ENCODE data around the gene SCAF8.

DNA sequence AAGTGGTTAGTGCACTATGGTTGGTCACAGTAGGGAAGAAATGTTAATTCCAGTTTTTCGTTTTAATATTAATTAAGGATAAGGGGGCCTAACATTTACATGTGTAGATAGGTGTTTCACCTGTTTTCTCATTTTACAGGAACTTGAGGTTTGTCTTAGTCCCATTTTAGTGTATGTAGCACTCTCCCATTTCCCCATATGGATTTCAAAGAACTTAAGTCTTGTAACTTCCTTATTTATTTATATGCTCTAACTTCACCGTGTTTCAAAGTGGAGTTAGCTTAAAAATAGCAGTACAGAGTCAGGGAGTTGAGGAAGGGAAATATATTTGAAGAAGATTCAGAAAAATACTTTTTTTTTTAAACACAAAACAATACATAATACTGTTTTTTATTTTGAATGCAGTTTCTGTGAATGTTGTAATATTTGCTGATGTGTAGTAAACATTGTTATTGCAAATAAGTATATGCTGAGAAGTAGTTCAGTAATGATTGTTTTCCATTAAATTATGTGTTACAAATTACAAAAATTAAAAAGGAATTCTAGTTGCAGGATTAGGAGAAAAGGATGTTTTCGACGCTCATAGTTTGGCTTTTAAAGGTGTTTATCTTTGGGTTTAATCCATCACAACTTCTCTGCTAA lies 3.5 kb downstream of the SCAF8 start:
- TF ChIP-seq MXI1 (conservative IDR thresholded peaks at IDR 0.05; ENCODE audit: poor library complexity, severe bottlenecking): no peak
- TF ChIP-seq, protein P1, sequence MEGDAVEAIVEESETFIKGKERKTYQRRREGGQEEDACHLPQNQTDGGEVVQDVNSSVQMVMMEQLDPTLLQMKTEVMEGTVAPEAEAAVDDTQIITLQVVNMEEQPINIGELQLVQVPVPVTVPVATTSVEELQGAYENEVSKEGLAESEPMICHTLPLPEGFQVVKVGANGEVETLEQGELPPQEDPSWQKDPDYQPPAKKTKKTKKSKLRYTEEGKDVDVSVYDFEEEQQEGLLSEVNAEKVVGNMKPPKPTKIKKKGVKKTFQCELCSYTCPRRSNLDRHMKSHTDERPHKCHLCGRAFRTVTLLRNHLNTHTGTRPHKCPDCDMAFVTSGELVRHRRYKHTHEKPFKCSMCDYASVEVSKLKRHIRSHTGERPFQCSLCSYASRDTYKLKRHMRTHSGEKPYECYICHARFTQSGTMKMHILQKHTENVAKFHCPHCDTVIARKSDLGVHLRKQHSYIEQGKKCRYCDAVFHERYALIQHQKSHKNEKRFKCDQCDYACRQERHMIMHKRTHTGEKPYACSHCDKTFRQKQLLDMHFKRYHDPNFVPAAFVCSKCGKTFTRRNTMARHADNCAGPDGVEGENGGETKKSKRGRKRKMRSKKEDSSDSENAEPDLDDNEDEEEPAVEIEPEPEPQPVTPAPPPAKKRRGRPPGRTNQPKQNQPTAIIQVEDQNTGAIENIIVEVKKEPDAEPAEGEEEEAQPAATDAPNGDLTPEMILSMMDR (IDR thresholded peaks at IDR 0.05; ENCODE audit: poor library complexity, severe bottlenecking): no peak
- no peak for TF ChIP-seq EP300 (conservative IDR thresholded peaks at IDR 0.05; ENCODE audit: poor library complexity, severe bottlenecking)
- TF ChIP-seq, protein P2, sequence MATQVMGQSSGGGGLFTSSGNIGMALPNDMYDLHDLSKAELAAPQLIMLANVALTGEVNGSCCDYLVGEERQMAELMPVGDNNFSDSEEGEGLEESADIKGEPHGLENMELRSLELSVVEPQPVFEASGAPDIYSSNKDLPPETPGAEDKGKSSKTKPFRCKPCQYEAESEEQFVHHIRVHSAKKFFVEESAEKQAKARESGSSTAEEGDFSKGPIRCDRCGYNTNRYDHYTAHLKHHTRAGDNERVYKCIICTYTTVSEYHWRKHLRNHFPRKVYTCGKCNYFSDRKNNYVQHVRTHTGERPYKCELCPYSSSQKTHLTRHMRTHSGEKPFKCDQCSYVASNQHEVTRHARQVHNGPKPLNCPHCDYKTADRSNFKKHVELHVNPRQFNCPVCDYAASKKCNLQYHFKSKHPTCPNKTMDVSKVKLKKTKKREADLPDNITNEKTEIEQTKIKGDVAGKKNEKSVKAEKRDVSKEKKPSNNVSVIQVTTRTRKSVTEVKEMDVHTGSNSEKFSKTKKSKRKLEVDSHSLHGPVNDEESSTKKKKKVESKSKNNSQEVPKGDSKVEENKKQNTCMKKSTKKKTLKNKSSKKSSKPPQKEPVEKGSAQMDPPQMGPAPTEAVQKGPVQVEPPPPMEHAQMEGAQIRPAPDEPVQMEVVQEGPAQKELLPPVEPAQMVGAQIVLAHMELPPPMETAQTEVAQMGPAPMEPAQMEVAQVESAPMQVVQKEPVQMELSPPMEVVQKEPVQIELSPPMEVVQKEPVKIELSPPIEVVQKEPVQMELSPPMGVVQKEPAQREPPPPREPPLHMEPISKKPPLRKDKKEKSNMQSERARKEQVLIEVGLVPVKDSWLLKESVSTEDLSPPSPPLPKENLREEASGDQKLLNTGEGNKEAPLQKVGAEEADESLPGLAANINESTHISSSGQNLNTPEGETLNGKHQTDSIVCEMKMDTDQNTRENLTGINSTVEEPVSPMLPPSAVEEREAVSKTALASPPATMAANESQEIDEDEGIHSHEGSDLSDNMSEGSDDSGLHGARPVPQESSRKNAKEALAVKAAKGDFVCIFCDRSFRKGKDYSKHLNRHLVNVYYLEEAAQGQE (IDR thresholded peaks at IDR 0.05; ENCODE audit: borderline replicate concordance): no peak
- TF ChIP-seq SMC3 (conservative IDR thresholded peaks at IDR 0.05; ENCODE audit: poor library complexity): no peak
